ENCODE measurements around the gene LRCH3. TPM values are rescaled to one million over a fixed set of nuclear protein-coding genes. Genes with fewer than 3 reads are reported as not detected.

The LRCH3 gene
- polyA plus RNA-seq, 3 donors, result 4.1 to 19.4 (median 7.4) TPM

DNA sequence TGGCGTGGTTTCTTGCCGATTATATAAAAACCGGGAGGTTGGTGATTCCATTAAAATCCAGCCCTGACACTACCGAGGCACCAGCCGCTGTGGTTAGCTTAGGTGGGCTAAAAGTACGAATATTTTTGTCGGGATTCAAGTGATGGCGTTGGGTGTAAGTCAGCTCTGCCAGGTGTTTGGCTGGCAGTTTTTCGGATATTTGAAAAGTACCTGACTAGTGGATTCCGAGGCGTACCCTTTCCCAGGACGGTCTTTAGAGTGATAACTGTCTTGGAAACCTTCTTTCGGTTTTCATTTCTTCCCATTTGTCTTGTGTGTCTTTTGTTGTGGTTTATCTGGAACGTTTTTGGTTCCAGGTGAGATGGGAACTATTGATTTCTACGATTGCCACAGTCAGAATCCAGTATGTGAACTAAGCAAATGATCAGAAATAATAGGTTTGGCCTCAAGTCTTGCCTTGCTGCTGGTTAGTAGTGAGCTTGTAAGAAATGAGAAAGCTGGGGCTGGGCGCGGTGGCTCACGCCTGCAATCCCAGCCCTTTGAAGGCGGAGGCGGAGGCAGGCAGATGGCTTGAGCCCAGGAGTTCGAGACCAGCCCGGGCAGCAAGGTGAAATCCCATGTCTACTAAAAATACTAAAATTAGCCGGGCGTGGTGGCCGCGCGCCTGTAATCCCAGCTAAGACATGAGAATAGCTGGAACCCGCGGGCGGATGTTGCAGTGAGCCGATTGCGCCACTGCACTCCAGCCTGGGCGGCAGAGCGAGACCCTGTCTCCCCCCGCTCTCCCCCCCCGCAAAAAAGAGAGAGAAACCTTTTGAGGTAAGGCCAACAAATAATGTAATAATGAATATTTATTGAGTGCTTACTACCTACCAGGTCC, 40.0 kb upstream of the LRCH3 start:
- DNase-seq, result peak in 2 of 3 donors; percentile 24 to 28
- no peaks in the 10 kb centered on the region for H3K36me3 ChIP-seq (replicated peaks in 1 of 2; ENCODE audit: control insufficient read depth in 1 of 2, insufficient read depth in 2 of 2, low read length in 2 of 2)
- H3K4me3 Mint-ChIP-seq, result peak overlapping the region; percentile 94 to 97
- peaks cover 2% of the 10 kb centered on the region in 2 donors for H3K36me3 Mint-ChIP-seq
- H3K27ac Mint-ChIP-seq, result peak overlapping the region; percentile 87 to 95 (median 93)
- intact Hi-C loops (cut with micrococcal nuclease), result loop anchor here in 1 of 2 donors (2.0 kb wide), 2 partner anchors 14 to 44 kb away; partner anchors contain the start of gene RUBCN
- peak overlapping the region; percentile 77 for H2AFZ ChIP-seq (ENCODE audit: insufficient read depth, low read depth, low read length, poor library complexity, severe bottlenecking)
- peaks cover 0 to 2% (median 0%) of the 10 kb centered on the region in 7 donors for H3K9me3 Mint-ChIP-seq
- H3K4me3 ChIP-seq (replicated peaks in 1 of 3; ENCODE audit: low read depth in 2 of 3, low read length in 3 of 3), result peak overlapping the region; percentile 63 to 80 (median 77)
- H3K27me3 ChIP-seq (ENCODE audit: control insufficient read depth in 2 of 2, insufficient read depth in 2 of 2, low read length in 2 of 2), result no peaks in the 10 kb centered on the region
- H3K4me2 ChIP-seq (replicated peaks; ENCODE audit: extremely low read depth, low read length, poor library complexity, severe bottlenecking), result peak overlapping the region; percentile 93
- H3K9ac ChIP-seq (ENCODE audit: insufficient read depth, low read length, poor library complexity, severe bottlenecking), result peak overlapping the region; percentile 84
- H3K27me3 Mint-ChIP-seq (ENCODE audit: low read depth in 3 of 3), result peaks cover 5 to 10% (median 5%) of the 10 kb centered on the region in 3 donors
- peaks cover 44 to 48% of the 10 kb centered on the region in 2 donors for H3K4me1 ChIP-seq (ENCODE audit: control insufficient read depth in 1 of 2, insufficient read depth in 2 of 2, low read length in 2 of 2)
- H4K20me1 ChIP-seq (ENCODE audit: insufficient read depth, low read length), result peaks cover 31% of the 10 kb centered on the region
- H3K4me1 Mint-ChIP-seq, result peaks cover 48% of the 10 kb centered on the region
- H3K27ac ChIP-seq (ENCODE audit: low read depth in 1 of 2, low read length in 2 of 2), result peak overlapping the region; percentile 79
- H3K79me2 ChIP-seq (ENCODE audit: insufficient read depth, low read length), result peaks cover 55% of the 10 kb centered on the region
- TF ChIP-seq, protein P1, sequence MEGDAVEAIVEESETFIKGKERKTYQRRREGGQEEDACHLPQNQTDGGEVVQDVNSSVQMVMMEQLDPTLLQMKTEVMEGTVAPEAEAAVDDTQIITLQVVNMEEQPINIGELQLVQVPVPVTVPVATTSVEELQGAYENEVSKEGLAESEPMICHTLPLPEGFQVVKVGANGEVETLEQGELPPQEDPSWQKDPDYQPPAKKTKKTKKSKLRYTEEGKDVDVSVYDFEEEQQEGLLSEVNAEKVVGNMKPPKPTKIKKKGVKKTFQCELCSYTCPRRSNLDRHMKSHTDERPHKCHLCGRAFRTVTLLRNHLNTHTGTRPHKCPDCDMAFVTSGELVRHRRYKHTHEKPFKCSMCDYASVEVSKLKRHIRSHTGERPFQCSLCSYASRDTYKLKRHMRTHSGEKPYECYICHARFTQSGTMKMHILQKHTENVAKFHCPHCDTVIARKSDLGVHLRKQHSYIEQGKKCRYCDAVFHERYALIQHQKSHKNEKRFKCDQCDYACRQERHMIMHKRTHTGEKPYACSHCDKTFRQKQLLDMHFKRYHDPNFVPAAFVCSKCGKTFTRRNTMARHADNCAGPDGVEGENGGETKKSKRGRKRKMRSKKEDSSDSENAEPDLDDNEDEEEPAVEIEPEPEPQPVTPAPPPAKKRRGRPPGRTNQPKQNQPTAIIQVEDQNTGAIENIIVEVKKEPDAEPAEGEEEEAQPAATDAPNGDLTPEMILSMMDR (IDR thresholded peaks at IDR 0.05), result no peak
- H3K9me3 ChIP-seq (replicated peaks in 1 of 2; ENCODE audit: control insufficient read depth in 1 of 2, insufficient read depth in 1 of 2, low read length in 2 of 2), result no peaks in the 10 kb centered on the region
- WGBS (ENCODE audit: insufficient coverage), result under 1% methylated on average over 26 of the region's 36 CpGs

DNA sequence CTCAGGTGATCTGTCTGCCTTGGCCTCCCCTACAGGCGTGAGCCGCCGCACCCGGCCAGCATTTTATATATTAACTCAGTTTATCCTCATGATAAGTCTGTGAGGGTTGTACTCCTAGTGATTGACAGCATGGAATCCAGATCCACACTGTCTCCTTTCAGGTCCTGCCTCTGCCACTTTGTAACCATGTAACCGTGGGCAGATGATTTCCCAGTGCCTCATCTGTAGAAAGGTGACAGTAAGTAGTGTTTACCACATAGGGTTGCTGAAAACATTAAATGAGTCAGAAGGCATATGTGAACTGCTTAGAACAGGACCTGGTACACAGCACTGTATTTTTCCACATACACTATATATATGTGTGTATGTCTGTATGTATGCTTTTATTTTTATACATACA, 38.9 kb upstream of the LRCH3 start:
- intact Hi-C loops (cut with micrococcal nuclease), result no loop called here
- Histone ChIP-seq H3K9ac (ENCODE audit: insufficient read depth, low read length, poor library complexity, severe bottlenecking) (no peak overlapping the region), H3K4me2 (replicated peaks; ENCODE audit: extremely low read depth, low read length, poor library complexity, severe bottlenecking) (no peak overlapping the region), H3K27ac (ENCODE audit: low read depth in 1 of 2, low read length in 2 of 2) (no peak overlapping the region), H3K4me1 (ENCODE audit: control insufficient read depth in 1 of 2, insufficient read depth in 2 of 2, low read length in 2 of 2) (peaks cover 34 to 38% of the 10 kb centered on the region in 2 donors), H2AFZ (ENCODE audit: insufficient read depth, low read depth, low read length, poor library complexity, severe bottlenecking) (no peak overlapping the region), H3K36me3 (replicated peaks in 1 of 2; ENCODE audit: control insufficient read depth in 1 of 2, insufficient read depth in 2 of 2, low read length in 2 of 2) (peaks cover 7 to 9% of the 10 kb centered on the region in 2 donors), H3K9me3 (replicated peaks in 1 of 2; ENCODE audit: control insufficient read depth in 1 of 2, insufficient read depth in 1 of 2, low read length in 2 of 2) (no peaks in the 10 kb centered on the region), H4K20me1 (ENCODE audit: insufficient read depth, low read length) (peaks cover 34% of the 10 kb centered on the region), H3K27me3 (ENCODE audit: control insufficient read depth in 2 of 2, insufficient read depth in 2 of 2, low read length in 2 of 2) (no peaks in the 10 kb centered on the region), H3K79me2 (ENCODE audit: insufficient read depth, low read length) (peaks cover 65% of the 10 kb centered on the region), H3K4me3 (replicated peaks in 1 of 3; ENCODE audit: low read depth in 2 of 3, low read length in 3 of 3) (no peak overlapping the region)
- H3K4me3 Mint-ChIP-seq, result peak overlapping the region in 1 of 2 donors; percentile 63
- TF ChIP-seq, protein P1 (IDR thresholded peaks at IDR 0.05), result no peak
- peaks cover 5 to 10% (median 5%) of the 10 kb centered on the region in 3 donors for H3K27me3 Mint-ChIP-seq (ENCODE audit: low read depth in 3 of 3)
- H3K4me1 Mint-ChIP-seq, result peaks cover 42% of the 10 kb centered on the region
- peak overlapping the region in 2 of 7 donors; percentile 6 to 46 for H3K27ac Mint-ChIP-seq
- H3K9me3 Mint-ChIP-seq, result peaks cover 0 to 2% (median 0%) of the 10 kb centered on the region in 7 donors
- peaks cover 6 to 8% of the 10 kb centered on the region in 2 donors for H3K36me3 Mint-ChIP-seq
- WGBS (ENCODE audit: insufficient coverage), result no CpG with 5 or more reads among the region's 5 CpGs
- DNase-seq, result no peak
